ENCODE results near the gene MCRIP1.

MCRIP1 gene, protein sequence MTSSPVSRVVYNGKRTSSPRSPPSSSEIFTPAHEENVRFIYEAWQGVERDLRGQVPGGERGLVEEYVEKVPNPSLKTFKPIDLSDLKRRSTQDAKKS

DNA sequence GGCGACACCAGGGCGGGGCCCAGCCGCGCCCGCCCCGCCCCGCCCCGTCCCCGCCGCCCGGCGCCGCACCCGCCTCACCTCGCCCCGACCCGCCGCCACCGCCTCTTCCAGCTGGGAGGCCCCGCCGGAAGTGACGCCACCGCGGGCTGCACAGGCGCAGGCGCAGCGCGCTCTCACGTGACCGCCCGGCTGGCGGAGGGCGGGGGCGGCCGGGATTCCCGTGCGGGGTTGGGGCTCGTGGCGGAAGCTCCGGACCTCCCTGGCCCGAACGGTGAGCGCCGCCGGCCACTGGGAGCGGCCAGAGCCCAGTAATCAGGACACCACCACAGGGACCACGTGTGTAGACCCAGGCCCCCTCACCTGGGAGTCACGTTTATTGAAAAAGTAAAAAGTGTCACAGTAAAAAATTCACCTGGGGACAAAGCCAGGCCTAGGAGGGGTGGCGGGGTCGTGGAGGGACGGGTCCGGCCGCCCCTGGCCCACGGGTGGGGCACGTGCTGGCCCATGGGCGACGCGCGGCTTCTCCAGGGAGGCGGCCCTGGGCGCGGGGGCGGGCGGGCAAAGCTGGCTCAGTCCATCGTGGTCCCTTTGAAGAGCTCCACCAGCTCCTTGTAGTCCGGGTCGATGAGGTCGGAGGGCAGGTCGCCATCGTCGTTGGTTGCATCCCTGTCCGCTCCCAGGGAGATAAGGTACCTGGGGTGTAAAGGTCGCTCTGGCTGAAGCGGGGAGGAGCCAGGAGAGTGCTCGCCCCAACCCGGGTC lies at the start of gene MCRIP1:
TSS of gene MCRIP1 (minus strand) at position 132 of the 761 bp plus-strand sequence. CDS start 8,785 bp downstream, outside the sequence.
- DNase-seq = peak; percentile 93

DNA sequence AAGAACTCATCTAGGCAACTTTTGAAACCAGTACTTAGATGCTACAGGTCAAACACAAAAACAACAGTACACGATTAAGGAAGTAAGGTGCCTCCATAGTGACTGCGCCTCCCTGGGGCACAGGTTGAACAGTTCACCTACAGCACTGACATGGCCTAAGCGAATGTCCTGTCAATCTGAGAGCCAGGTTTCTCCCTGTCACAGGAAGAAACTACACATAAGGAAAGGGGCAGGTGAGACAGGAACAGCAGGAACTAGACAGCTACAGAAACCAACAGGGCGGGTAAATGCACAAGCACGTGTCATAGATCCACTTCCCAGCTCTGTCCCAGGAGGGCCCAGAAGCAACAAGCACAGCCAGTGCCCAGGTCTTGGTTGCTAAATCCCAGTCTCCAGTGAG lies 46.0 kb upstream of the MCRIP1 start:
- no peak for DNase-seq

DNA sequence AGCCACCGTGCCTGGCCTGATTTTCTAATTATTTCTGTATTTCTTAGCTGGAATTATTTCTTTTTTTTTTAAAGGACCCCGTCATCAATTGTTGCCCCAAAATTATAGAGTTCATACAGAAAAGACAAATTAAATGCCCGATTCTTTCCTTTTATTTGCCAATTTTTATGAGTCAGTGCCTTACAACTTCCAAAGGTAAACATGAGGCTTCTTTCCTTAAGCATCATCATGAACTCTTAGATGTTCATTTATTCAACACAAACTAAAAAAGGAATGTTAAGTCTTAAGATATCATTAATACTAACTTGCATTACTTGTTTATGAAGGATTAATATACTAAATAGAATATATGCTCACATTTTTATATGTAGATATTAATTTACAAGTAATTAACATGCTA lies 45.2 kb upstream of the MCRIP1 start:
- no peak for DNase-seq

DNA sequence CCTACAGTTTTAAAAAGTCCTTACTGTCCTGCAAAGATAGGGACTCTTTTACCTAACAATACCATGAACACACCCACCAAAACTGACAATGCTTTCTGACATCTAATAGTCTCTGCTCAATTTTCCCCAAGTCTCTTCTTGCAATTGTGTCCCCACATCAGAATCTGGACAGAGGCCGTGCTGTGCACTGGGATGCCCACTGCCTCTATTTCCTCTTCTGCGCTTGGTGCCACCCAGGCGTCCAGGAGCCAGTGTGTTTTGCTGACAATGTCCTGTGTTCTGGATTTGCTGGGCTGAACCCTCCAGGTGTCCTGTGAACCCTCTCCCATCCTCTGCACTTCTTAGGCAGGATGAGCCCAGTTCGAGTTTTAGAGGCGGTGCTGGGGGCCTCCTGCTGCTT lies 44.5 kb upstream of the MCRIP1 start:
- DNase-seq = no peak

DNA sequence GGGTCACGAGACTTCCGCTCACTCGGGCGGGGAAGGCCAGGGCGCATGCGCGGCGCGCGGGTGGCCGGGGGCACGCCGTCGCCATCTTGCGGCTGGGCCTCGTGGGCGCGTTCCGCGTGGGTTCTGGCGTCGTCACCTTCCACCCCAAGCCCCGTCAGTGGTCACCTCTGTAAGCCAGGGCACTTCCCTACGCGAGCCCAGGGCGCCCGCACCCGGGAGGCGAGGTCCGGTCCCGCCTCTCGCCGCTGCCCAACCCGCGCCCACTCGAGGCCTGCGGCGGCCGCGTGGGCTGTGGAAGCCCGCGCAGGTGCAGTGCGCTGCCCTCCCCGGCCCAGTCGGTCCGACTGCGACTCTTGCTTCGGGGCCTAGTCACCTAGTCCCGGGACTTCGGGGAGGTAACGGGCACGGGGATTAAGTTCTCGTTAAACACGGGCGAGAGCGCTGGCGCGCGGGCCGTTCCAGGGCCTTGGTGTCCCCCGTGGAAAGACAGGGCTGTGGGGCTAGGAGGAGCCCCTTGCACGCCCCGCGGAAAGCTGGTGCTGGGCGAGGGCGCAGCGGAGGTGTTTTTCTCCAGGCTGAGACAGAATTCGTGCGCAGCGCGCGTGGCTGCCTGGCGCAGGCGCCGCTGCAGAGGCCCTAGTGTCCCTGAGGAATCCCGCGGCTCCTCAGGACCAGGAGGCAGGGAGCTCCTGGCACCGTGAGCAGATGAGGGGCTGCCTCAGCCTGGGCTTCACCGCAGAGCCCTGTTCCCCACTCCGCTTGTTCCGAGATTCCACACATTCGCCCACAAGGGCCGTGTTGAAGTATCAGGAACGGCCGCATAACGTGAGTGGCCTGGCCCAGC lies 38.5 kb upstream of the MCRIP1 start:
- DNase-seq = peak; percentile 91

GRCh38 chr17:81870981-81871386 lies 37.9 kb upstream of the MCRIP1 start, which contains the start of gene ARHGDIA:
Gene ARHGDIA, minus strand, starts transcription at chr17:81871337. Its CDS starts 1,407 bp downstream, at chr17:81869930.
- no peak for DNase-seq

GRCh38 chr17:81870131-81870980 lies 37.3 kb upstream of the MCRIP1 start:
- DNase-seq = peak; percentile 57

- peak; percentile 51 for DNase-seq
Measured at GRCh38 chr17:81869221-81870130, 36.4 kb upstream of the MCRIP1 start.

DNA sequence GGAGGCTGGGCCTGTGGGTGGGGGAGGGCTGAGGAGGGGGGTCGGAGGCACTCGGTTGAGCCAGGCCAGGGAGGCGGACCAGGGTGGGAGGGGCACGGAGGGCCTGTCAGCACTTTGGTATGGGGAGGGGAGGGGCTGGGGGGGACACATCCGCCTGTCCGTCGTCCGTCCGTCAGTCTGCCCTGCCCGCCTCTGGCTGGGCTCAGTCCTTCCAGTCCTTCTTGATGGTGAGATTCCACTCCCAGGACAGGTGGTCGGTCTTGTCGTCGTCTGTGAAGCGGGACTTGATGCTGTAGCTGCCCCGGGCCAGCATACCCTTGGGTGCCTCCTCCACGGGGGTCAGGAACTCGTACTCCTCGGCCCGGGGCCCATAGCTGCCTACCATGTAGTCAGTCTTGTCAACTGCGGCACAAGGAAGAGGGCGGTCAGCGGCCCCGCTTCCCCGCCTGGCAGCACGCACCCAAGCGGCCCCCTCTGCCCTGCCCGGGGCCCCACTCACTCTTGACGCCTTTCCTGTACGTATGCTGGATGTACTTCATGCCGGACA lies 35.7 kb upstream of the MCRIP1 start:
- DNase-seq = peak; percentile 92

- no peak for DNase-seq
Measured at GRCh38 chr17:81867991-81868673, 35.0 kb upstream of the MCRIP1 start.

DNA sequence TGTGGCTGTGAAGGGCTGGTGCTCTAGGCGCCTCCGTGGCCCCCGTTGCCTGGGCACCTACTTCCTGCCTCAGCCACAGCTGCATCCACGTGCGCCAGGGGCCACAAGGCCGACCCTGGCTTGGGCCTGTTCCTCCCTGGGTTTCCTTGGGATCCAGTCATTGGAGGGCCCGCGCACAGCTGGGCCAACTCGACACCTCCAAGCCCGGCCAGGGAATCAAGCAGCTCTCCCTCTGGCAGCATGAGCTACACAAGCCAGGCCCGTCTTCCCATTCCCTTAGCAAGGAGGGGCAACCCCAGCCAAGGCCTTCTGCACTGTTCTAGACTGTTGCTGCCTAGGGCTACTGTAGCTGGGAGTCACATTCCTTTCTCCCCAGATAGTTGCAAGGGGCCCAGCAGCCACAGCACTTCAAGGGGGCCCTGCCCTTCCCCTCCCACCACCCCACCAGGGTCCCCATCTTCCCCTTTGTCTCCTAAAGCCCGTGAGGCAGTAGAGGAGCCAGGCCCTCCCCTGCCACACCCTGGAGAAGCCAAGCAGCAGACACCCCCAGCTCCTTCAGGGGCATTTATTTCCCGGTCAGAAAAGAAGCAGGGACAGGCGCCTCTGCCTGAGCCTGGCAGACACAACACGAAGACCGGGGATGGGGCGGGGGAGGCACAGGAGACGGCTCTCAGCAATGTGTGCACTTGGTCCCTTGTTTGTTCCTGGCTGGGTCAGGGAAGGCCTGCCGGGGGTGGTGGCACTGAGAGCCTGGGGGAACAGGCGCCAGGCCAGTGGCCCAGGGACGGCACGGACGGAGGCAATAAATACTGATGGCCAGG lies 34.3 kb upstream of the MCRIP1 start:
- peak; percentile 54 for DNase-seq

DNA sequence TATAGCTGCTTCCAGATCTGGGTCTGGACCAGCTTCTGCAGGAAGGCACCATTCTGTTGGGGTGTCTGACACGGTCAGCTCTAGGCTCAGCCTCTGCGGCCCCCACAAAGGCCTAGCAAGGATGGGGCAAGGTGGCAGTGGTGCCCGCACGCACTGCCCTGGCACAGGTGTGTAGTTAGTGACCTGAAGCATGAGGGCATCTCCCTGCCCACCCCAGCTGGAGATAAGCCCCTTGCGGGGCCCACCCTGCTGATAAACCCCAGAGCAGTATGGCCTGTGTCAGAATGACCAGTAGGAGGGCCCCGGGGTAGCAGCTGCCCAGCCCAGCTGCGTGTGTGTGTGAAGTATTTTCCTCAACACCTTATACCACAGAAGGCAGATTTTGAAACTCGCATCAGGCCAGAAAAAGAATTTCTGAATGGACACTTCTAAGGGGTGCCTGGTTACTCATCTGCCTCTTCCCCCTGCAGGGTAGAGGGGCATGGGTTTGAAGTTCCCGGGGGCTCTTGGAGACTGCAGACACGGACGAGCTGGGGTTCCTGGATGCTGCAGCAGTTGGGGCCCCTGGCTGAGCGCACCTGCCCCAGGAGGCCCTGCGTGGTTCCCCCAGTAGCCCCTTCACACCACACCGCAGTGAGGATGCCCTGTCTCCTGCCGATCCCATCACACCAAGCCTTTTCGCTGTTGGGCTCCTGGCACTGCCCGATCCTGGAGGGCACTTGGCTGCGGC lies 33.5 kb upstream of the MCRIP1 start:
- no peak for DNase-seq

DNA sequence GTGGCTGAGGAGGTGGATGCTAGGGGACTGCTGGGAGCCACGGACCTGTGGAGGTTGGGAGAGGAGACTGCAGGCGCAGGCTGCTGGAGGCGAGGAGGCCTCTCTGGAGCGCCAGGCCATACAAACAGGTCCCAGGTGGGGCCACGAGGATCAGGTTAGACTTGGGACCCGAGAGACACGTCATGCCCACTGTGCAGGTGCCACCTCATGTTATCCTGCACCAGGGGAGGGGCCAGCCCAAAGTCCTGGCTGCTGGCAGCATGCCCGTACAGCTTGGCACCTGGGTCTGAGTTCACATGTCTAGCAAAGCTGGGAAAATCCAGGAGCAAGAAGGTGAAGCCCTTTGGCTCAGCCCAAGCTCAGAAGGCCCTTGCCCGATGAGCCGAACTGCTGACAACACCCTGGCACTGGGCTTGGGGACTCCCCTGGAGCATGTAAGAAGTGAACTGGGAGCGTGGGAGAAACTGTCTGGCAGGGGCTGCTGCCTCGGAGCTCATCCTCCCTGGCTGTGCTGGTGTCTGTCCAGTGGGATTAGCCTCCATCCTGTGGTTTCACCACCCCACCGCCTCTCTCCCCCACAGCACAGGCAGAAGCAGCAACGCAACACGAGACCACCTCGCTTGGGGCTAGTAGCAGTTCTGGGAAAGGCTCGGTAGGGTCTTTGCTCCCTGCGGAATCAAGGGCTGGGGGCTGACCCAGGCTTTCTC lies 32.8 kb upstream of the MCRIP1 start:
- peak; percentile 17 for DNase-seq

- DNase-seq = no peak
Measured at GRCh38 chr17:81865358-81865732, 32.3 kb upstream of the MCRIP1 start.

- no peak for DNase-seq
Measured at GRCh38 chr17:81863833-81864768, 31.0 kb upstream of the MCRIP1 start.

- DNase-seq = no peak
Measured at GRCh38 chr17:81863123-81863675, 30.1 kb upstream of the MCRIP1 start.
